AG04450 (cell line): ENCODE results near the gene LIPC. TPM values are rescaled to one million over a fixed set of nuclear protein-coding genes. Genes with fewer than 3 reads are reported as not detected.

Source experiments
- CTCF ChIA-PET: fragments of 300-600, 350-600 bp; formaldehyde crosslinking; extraction: SDS; loops from one replicate; lab custom pipeline; 2022; ENCODE audit warnings: antibody characterized with exemption, inconsistent platforms; lab: Charles Lee
- POLR2A ChIA-PET: fragments of 350-600 bp; formaldehyde crosslinking; extraction: SDS; loops from one replicate; lab custom pipeline; 2021; ENCODE audit warnings: antibody characterized with exemption, inconsistent platforms; lab: Yijun Ruan, JAX
- DNase-seq: peaks from one replicate; pipeline ENCODE4 v3.0.0-alpha.2; 2011; ENCODE audit warnings: low read depth, low spot score
- H3K27ac ChIP-seq: one replicate; pipeline ENCODE4 v1.5.1; 2012; ENCODE audit warnings: low read depth, low read length, control low read depth
- H3K27me3 ChIP-seq: one replicate; pipeline ENCODE4 v1.6.0; 2012; ENCODE audit warnings: low read length; ENCODE audit not compliant: control insufficient read depth, insufficient read depth
- H3K4me3 ChIP-seq: 2 replicates; pipeline ENCODE4 v1.5.1; 2011; ENCODE audit warnings: mild to moderate bottlenecking, low read depth, low read length, control low read depth
- H3K9me3 ChIP-seq: 2 replicates; pipeline ENCODE4 v1.5.1; 2012; ENCODE audit warnings: low read length; ENCODE audit not compliant: control insufficient read depth, insufficient read depth
- polyA plus RNA-seq: library from polyadenylated mRNA; depleted of rRNA; stranded (reverse); fragments of >200 nt; gene quantifications from 2 replicates; pipeline ENCODE4 v1.2.3, GENCODE V29; 2011
- small RNA-seq: library from RNA; depleted of rRNA; stranded (forward); fragments of <200 nt; gene quantifications from one replicate; pipeline ENCODE3, GENCODE V24; 2012; ENCODE audit warnings: low read depth; ENCODE audit not compliant: insufficient read length
- TF ChIP-seq, protein P1 (sequence below): IDR thresholded peaks from 2 replicates; pipeline ENCODE4 v1.5.1; 2011; ENCODE audit warnings: low read depth, low read length, control low read depth, inconsistent platforms

Gene LIPC
- polyA plus RNA-seq, 1 experiment = 0.82 TPM

DNA sequence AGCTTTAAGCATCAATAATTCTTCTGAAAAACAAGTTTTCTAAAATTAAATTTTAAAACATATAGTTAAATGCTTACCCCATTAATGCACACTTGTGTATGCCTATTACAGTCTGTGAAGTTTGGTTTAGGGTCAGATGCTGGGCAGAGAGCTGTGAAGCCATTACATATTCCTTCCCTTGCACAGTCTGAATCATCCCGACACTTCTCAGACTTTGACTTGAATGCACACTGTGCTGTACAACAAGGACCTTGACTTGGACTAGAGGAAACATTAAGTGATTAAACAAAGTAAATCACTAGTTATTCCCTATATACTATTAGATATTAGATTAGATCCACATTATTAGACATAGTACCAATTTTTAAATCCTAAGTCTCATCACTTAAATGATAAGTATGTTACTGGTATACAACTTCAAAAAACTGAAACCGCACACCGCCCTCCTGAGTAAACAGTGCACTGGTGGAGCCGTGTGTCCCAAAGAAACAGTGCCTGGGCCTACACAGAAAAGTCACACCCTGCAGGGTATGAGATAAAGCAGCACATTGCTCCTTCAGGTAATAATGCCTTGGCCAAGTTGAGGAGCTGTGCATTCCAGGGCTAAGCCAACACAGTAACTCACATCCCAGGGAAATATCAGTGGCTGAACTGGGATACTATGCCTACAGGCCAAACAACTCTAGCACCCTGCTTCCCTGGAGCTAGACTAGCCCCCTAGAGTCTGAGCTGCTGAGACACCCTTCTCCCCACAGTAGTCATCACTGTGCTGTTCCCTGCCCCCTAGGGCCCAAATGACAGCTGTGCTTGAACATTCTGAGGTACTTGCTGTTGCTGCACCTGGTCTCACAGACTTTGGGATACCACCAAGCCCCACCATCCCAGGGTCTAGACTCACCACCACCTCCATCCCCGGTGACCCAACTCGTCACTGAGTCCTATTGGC, 180.2 kb downstream of the LIPC start:
- Histone ChIP-seq H3K4me3 (no peak overlapping the region), H3K9me3 (peaks cover 15% of the 10 kb centered on the region), H3K27me3 (no peaks in the 10 kb centered on the region), H3K27ac (no peak overlapping the region)
- CTCF ChIA-PET = no interaction called here
- POLR2A ChIA-PET = no interaction called here
- TF ChIP-seq, protein P1, sequence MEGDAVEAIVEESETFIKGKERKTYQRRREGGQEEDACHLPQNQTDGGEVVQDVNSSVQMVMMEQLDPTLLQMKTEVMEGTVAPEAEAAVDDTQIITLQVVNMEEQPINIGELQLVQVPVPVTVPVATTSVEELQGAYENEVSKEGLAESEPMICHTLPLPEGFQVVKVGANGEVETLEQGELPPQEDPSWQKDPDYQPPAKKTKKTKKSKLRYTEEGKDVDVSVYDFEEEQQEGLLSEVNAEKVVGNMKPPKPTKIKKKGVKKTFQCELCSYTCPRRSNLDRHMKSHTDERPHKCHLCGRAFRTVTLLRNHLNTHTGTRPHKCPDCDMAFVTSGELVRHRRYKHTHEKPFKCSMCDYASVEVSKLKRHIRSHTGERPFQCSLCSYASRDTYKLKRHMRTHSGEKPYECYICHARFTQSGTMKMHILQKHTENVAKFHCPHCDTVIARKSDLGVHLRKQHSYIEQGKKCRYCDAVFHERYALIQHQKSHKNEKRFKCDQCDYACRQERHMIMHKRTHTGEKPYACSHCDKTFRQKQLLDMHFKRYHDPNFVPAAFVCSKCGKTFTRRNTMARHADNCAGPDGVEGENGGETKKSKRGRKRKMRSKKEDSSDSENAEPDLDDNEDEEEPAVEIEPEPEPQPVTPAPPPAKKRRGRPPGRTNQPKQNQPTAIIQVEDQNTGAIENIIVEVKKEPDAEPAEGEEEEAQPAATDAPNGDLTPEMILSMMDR = no peak
- DNase-seq = no peak

DNA sequence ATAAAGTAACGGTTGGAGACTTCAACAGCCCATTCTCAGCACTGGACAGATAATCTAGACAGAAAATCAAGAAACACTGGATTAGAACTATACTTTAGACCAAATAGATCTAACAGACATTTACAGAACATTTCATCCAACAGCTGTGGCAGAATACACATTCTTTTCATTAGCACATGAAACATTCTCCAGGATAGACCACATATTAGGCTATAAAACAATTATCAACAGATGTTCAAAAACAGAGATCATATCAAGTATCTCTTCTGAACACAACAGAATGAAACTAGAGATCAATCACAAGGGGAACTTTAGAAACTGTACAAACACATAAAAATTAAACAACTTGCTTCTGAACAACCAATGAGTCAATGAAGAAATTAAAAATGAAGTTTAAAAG, 184.4 kb downstream of the LIPC start:
- Histone ChIP-seq H3K27me3 (no peaks in the 10 kb centered on the region), H3K27ac (no peak overlapping the region), H3K4me3 (no peak overlapping the region), H3K9me3 (peaks cover 15% of the 10 kb centered on the region)
- ChIA-PET CTCF (interaction anchor here (0.6 kb wide), 1 partner anchor 148 kb away, joined by 5 read pairs; no protein-coding TSS in a partner anchor), POLR2A (no interaction called here)
- TF ChIP-seq, protein P1 = no peak
- DNase-seq = no peak

Small RNA genes lying within 50 kb of the gene (small RNA-seq; reads per million reads assigned to genes)
- gene AC084781.2 = not detected
